Motor neuron (in vitro differentiated cells): ENCODE results near the gene RNASE12. TPM values are rescaled to one million over a fixed set of nuclear protein-coding genes. Genes with fewer than 3 reads are reported as not detected.

Source experiments
- ATAC-seq, 8 experiments: fragments of 200-7000 bp; cut with Tn5 transposase; replicated peaks in 6 of 8; 2 replicates each; pipeline ENCODE4 v1.8.0; 2021; ENCODE audit warnings: mild to moderate bottlenecking in 8 of 8, moderate library complexity in 8 of 8
- H3K27ac ChIP-seq, 2 donors: fragments of 250-450 bp; sonication (Bioruptor Pico); 2 replicates each; pipeline ENCODE4 v1.9.0; 2021; ENCODE audit warnings: antibody characterized with exemption in 2 of 2, mild to moderate bottlenecking in 2 of 2, moderate library complexity in 1 of 2
- H3K4me1 ChIP-seq, 2 donors: fragments of 250-450 bp; sonication (Bioruptor Pico); replicated peaks in 1 of 2; 2 replicates each; pipeline ENCODE4 v1.6.1; 2021; ENCODE audit warnings: antibody characterized with exemption in 2 of 2, mild to moderate bottlenecking in 2 of 2, moderate library complexity in 1 of 2
- H3K4me3 ChIP-seq, 5 donors: fragments of 250-450 bp; sonication (Bioruptor Pico); 2 replicates each; pipeline ENCODE4 v1.9.0; 2021; ENCODE audit warnings: antibody characterized with exemption in 5 of 5, mild to moderate bottlenecking in 5 of 5, moderate library complexity in 4 of 5
- WGBS, 10 experiments: fragments of 450-650 bp; shearing (Covaris generic); methylation state at CpG; one replicate each; pipeline ENCODE4 v1.0.0; 2022; 5-methylcytosine and 5-hydroxymethylcytosine counted together
- in situ Hi-C, 9 experiments: fragments of 400-800 bp; cut with MboI; loops; one replicate each; pipeline ENCODE4 v1.15.0; 2021; ENCODE audit warnings: low sequenced_read_pairs in 9 of 9, low pct_unique_long_range_greater_than_20kb in 2 of 9; ENCODE audit not compliant: unreplicated experiment in 9 of 9
- total RNA-seq, 8 experiments: library from RNA; unstranded; fragments of 300-600 nt; gene quantifications; 2 replicates each; pipeline versions ENCODE4 v1.2.3 to v1.2.4, GENCODE V29; 2022

RNASE12 gene, protein sequence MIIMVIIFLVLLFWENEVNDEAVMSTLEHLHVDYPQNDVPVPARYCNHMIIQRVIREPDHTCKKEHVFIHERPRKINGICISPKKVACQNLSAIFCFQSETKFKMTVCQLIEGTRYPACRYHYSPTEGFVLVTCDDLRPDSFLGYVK
- not detected for total RNA-seq

DNA sequence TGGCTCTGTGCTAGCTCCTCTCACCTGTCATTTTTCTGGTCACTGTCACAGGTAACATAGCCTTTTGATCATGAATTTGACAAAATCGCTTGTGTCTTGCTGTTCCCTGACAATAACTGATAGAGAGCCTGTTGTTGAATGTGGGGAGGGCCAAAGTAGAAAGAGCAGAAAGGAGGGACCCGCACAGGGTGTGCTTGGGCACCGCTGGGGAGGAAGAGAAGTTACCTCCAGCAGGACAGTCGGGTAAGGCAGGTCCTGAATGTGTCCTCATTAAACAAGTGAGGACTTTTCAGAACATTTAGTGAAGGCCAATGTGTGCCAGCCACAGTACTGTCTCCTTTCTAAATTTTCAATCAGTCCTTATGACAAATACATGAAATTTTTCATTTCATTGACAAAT is at the start of gene RNASE12:
TSS of gene RNASE12 (minus strand) at position 142 of the 400 bp plus-strand sequence. CDS start 653 bp downstream, outside the sequence.
- Histone ChIP-seq H3K4me3 (no peak within 1 kb of the TSS), H3K4me1 (no peaks in the 10 kb centered on the region), H3K27ac (no peak within 1 kb of the TSS)
- 0 to 100% (median 70%) methylated on average over 1 to 4 of the region's 4 CpGs; no CpG with 5 or more reads in 3 of the 10 experiments for WGBS, 10 experiments
- no peak for ATAC-seq
- in situ Hi-C loops = loop anchor here in 1 of 9 experiments (10.0 kb wide), 1 partner anchor 56 kb away; no protein-coding TSS in a partner anchor

- Histone ChIP-seq H3K4me1 (no peaks in the 10 kb centered on the region), H3K4me3 (peak overlapping the region; percentile 15 to 41 (median 39)), H3K27ac (no peak overlapping the region)
- peak; percentile 74 to 86 (median 78) for ATAC-seq
- 0 to 7% (median 1%) methylated on average over 3 to 35 of the region's 45 CpGs for WGBS, 10 experiments
- in situ Hi-C loops = no loop called here
Measured at GRCh38 chr14:20632831-20633691, 41.9 kb upstream of the RNASE12 start.

DNA sequence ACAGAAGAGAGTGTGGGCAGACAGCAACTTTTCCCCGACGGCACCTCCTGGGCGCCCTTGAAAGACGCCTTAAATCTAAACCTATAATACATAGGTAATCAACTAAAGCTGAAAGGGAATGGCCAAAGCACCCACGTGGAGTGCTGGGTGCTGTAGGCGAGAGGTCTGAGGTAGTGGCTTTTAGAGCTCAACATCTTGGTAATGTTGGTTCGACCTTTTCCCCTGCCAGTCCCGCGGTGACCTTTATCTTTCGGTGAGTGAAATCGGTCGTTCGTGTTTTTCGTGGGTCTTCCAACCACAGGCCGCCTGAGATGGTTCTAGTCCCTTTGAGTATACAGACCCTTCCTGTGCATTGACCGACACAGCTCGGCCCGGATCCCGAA is 41.3 kb upstream of the RNASE12 start:
- Histone ChIP-seq H3K27ac (no peak overlapping the region), H3K4me3 (peak overlapping the region; percentile 15 to 41 (median 39)), H3K4me1 (no peaks in the 10 kb centered on the region)
- 0 to 10% (median 1%) methylated on average over 2 to 16 of the region's 19 CpGs; no CpG with 5 or more reads in 4 of the 10 experiments for WGBS, 10 experiments
- peak in 6 of 8 experiments; percentile 3 to 20 (median 16) for ATAC-seq
- in situ Hi-C loops = no loop called here

DNA sequence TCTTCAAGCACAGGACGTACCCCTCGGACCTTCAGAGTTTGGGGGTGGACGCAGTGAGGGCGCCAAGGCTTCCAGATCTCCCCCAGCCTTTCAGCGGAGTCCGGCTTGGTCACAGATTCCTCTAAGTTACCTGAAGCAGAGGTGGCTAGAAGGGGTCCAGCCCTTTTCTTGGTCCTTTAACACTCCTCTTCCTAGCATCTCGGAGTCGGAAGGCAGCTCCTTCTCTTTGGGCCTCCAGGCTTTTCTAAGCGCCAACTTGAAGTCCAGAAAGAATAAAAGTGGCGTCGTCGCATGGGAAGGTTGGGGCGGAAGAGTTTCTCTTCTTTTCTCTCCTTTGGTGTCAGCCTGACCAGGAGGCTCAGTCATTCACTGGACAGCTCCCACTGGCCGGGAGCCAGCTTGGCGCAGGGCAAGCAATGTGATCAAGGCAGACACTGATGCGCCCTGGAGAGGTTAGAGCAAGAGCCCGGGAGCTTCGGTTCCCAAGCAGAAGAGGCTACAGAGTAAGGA is 40.8 kb upstream of the RNASE12 start:
- in situ Hi-C loops = no loop called here
- H3K4me3 ChIP-seq = peak overlapping the region; percentile 6 to 41 (median 39)

GRCh38 chr14:20631023-20631879 is 40.1 kb upstream of the RNASE12 start:
- peak; percentile 18 to 44 (median 36) for ATAC-seq
- Histone ChIP-seq H3K27ac (no peak overlapping the region), H3K4me1 (no peaks in the 10 kb centered on the region), H3K4me3 (peak overlapping the region; percentile 6 to 41 (median 39))
- WGBS, 10 experiments = 0 to 7% (median 2%) methylated on average over 2 to 18 of the region's 19 CpGs
- in situ Hi-C loops = no loop called here

More for the DNA sequence above, 40.8 kb upstream of the RNASE12 start:
- ATAC-seq = peak; percentile 21 to 56 (median 39)
- no peaks in the 10 kb centered on the region for H3K4me1 ChIP-seq
- H3K27ac ChIP-seq = no peak overlapping the region
- WGBS, 10 experiments = 0 to 7% (median 0%) methylated on average over 1 to 14 of the region's 18 CpGs; no CpG with 5 or more reads in 2 of the 10 experiments

DNA sequence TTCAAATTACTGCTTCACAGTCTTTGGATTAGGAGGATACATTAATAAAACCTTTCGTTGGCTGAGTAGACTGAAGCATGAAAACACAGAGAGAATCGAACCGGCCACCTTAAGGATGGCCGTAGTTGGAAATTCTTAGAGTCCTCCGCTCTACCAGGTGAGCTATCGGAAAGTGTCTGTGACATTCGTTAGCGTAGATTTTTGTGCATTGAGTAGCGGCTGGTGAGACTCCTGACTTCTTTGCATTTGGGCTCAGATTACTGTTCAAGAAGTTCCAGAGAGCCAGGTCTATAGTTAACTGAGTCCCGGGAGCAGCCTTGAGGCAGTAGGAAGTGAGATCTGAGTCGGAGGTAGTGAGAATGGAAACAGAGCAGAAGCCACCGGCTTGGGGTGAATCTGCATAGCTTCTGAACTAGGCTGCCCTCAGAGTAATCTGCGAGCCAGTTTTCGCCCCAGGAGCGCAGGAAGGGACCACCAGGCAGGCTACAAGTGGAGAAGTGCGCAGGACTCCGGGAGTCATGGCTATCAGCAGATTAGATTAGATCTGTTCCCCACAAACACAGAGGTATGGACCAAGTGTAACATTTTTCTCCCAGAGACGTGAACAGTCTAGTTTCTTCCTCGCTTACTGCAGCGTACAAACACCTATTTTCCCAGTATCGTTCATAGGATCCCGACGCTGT is 39.3 kb upstream of the RNASE12 start:
- H3K4me1 ChIP-seq = no peaks in the 10 kb centered on the region
- peak; percentile 13 to 40 (median 30) for ATAC-seq
- H3K4me3 ChIP-seq = peak overlapping the region; percentile 5 to 41 (median 39)
- no peak overlapping the region for H3K27ac ChIP-seq
- WGBS, 10 experiments = 0 to 4% (median 2%) methylated on average over 1 to 19 of the region's 23 CpGs
- in situ Hi-C loops = no loop called here

GRCh38 chr14:20628063-20628854 is 37.1 kb upstream of the RNASE12 start:
- in situ Hi-C loops = no loop called here
- H3K27ac ChIP-seq = no peak overlapping the region
- H3K4me3 ChIP-seq = no peak overlapping the region
- no peak for ATAC-seq
- 8 to 54% (median 26%) methylated on average over 3 to 10 of the region's 10 CpGs for WGBS, 10 experiments
- H3K4me1 ChIP-seq = no peaks in the 10 kb centered on the region

- Histone ChIP-seq H3K27ac (no peak overlapping the region), H3K4me1 (no peaks in the 10 kb centered on the region), H3K4me3 (no peak overlapping the region)
- 13 to 50% (median 36%) methylated on average over 1 to 5 of the region's 5 CpGs; no CpG with 5 or more reads in 1 of the 10 experiments for WGBS, 10 experiments
- ATAC-seq = no peak
- in situ Hi-C loops = no loop called here
Measured at GRCh38 chr14:20627346-20628027, 36.3 kb upstream of the RNASE12 start.

DNA sequence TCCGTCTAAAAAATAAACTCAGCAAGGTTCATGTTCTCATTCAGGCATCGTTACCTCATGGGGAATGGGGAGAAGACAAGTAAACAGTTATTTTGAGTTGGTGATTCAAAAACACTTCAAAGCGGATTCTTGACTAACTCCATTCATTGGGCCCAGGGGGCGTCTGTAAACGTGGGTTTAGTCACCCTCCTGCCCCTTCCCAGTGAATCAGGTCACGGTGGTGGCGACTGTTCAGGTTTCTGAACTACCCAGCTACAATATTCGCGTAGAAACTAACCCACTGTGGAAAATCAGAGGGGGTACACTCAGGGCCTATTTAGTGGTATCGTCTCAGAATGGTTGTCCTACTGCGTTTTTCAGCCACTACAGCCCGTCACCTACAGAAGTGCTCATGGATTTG is 35.1 kb upstream of the RNASE12 start:
- WGBS, 10 experiments = 0 to 91% (median 22%) methylated on average over 1 to 10 of the region's 12 CpGs; no CpG with 5 or more reads in 2 of the 10 experiments
- in situ Hi-C loops = no loop called here
- H3K27ac ChIP-seq = no peak overlapping the region
- no peaks in the 10 kb centered on the region for H3K4me1 ChIP-seq
- H3K4me3 ChIP-seq = peak overlapping the region in 2 of 5 donors; percentile 13 to 20
- ATAC-seq = no peak

GRCh38 chr14:20624495-20625070 is 33.4 kb upstream of the RNASE12 start:
- H3K27ac ChIP-seq = no peak overlapping the region
- in situ Hi-C loops = loop anchor here in 4 of 9 experiments (25.0 kb wide), 1 partner anchor 287 kb away; the partner anchor contains the start of genes CCNB1IP1 (in 4 of the 4) and PARP2 (in 4 of the 4)
- no peaks in the 10 kb centered on the region for H3K4me1 ChIP-seq
- WGBS, 10 experiments = 0 to 46% (median 13%) methylated on average over 1 to 18 of the region's 22 CpGs
- H3K4me3 ChIP-seq = peak overlapping the region in 3 of 5 donors; percentile 20 to 26 (median 22)
- peak in 6 of 8 experiments; percentile 9 to 58 (median 38) for ATAC-seq

- no peak for ATAC-seq
- 25 to 92% (median 61%) methylated on average over 1 to 13 of the region's 15 CpGs; no CpG with 5 or more reads in 2 of the 10 experiments for WGBS, 10 experiments
- in situ Hi-C loops = loop anchor here in 4 of 9 experiments (25.0 kb wide), 1 partner anchor 286 kb away; the partner anchor contains the start of genes CCNB1IP1 (in 4 of the 4) and PARP2 (in 4 of the 4)
- H3K27ac ChIP-seq = no peak overlapping the region
- no peaks in the 10 kb centered on the region for H3K4me1 ChIP-seq
- no peak overlapping the region for H3K4me3 ChIP-seq
Measured at GRCh38 chr14:20623798-20624197, 32.6 kb upstream of the RNASE12 start.
